Cardiac fibroblast (primary cell): ENCODE data around the gene SMPD1.

Experiments
- DNase-seq, 2 donors: peaks; one replicate each; pipeline versions ENCODE4 v3.0.0 to v3.0.0-alpha.2; 2010; ENCODE audit warnings: low read depth in 2 of 2
- H3K4me3 ChIP-seq, 2 donors: replicated peaks in 1 of 2; 1 replicate in 1 of 2; 2 replicates in 1 of 2; pipeline ENCODE4 v1.5.1; 2011; ENCODE audit warnings: low read depth in 2 of 2, low read length in 2 of 2, mild to moderate bottlenecking in 2 of 2, moderate library complexity in 1 of 2
- TF ChIP-seq, protein P1 (sequence below): IDR thresholded peaks from one replicate; pipeline ENCODE4 v1.5.1; 2011; ENCODE audit warnings: low read depth, mild to moderate bottlenecking, low read length, inconsistent platforms

SMPD1 gene

DNA sequence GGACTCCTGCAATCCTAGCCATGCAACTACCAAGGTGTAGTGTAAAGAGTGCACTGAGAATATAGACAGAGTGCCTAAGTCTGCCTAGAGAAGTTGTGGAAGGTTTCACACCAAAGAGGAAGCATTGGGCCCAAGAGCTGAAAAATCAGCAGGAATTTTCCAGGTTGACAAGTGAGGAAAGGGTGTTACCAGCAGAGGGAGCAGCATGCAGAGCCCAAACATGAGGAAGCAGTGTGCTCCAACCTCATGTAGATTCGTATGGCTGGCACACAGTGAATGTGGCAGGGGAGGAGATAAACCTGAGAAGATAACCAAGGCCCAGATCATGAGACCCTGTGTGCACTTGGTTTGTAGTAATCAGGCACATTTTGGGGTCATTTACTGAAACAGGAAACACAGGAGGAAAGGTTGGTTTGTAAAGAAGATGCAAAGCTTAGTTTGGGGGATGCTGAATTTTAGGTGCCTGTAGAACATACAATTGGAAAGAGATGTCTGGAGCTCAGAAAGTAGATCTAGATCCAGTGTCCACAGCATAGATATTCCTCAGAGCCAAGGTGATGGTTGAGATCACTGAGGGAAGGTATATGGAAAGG lies 48.8 kb downstream of the SMPD1 start:
- TF ChIP-seq, protein P1, sequence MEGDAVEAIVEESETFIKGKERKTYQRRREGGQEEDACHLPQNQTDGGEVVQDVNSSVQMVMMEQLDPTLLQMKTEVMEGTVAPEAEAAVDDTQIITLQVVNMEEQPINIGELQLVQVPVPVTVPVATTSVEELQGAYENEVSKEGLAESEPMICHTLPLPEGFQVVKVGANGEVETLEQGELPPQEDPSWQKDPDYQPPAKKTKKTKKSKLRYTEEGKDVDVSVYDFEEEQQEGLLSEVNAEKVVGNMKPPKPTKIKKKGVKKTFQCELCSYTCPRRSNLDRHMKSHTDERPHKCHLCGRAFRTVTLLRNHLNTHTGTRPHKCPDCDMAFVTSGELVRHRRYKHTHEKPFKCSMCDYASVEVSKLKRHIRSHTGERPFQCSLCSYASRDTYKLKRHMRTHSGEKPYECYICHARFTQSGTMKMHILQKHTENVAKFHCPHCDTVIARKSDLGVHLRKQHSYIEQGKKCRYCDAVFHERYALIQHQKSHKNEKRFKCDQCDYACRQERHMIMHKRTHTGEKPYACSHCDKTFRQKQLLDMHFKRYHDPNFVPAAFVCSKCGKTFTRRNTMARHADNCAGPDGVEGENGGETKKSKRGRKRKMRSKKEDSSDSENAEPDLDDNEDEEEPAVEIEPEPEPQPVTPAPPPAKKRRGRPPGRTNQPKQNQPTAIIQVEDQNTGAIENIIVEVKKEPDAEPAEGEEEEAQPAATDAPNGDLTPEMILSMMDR: peak; percentile 87
- DNase-seq: peak; percentile 70 to 75
- H3K4me3 ChIP-seq: no peak overlapping the region

DNA sequence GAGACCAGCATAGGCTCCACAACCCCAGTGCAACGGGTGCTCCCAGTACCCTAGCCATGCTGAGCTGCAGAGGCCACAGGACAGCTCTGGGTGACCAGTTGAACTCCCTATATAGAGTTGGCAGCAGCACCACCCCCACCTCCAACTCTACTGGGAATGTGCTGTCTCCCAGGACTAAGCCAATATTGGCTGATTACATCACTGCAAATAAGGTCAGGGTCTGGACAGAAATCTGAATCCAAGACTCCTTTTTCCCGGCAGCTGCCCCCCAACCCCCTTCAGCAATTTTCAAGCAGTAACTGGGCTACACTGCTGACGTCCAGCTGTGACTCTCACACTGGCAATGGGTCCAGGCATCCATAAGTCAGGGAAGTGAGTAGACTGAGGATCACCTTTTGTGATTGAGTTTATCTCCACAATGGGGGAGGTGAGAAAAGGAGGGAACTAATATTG lies 50.7 kb downstream of the SMPD1 start, which contains the start of gene HPX:
Gene HPX, minus strand, starts transcription at position 82 of the 453 bp plus-strand sequence. Its CDS starts 24 bp downstream, at position 58.
- H3K4me3 ChIP-seq: no peak within 1 kb of the TSS
- DNase-seq: no peak
- TF ChIP-seq, protein P1: no peak

DNA sequence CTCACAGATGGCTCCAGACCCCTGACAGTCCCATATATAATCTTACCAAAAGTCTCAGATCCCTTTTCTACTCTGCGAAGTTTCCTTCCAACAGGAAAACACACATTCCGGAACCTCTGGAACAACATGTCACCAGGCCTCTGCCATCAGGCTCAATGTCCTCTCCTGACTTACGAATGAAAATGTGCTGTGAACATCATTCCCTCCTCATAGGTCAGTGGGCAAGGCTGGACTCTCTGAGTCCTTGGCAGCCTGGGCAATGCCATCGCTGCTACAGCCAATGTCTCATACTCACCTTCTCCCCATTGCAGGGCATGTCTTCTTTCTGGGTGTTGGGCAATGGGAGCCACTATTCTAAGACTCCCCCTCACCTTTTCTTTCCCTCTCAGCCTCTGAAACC lies 52.2 kb downstream of the SMPD1 start:
- DNase-seq: no peak
- no peak overlapping the region for H3K4me3 ChIP-seq
- TF ChIP-seq, protein P1: no peak

DNA sequence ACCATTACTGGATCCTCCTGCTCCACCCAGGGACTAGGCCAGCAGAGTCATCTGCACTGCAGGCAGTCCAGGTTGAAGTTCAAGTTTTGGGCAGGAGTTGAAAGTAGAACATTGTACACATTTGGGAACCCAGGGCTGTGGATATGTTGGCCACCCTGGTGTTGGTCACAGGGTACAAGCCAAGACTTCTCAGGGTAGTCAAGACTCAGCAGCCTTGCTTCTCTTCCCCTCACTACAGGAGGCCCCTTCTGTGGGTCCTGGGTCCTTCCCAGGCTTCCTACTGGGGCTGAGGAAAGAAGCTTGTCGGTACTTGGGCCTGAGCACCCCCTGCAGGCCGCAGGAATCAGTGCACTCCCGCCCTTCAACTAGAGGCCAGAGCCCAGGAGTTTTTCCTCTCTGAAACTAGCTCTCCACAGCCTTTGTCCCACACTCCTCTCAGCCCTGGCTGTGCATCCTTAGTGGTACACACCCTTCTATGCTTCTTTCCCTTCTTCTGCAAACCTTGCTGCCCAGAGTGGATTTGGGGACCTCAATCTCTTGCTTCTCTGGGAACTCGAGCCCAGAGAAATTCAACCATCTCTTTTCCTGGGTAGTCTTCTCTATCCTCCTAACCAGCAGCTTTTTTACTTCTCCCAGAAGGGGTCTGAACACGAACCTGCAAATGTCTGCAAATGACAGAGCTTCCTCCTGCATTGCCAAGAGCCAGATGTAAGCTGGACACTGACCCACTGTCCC lies 53.2 kb downstream of the SMPD1 start:
- TF ChIP-seq, protein P1: peak; percentile 88
- H3K4me3 ChIP-seq: no peak overlapping the region
- peak; percentile 60 to 76 for DNase-seq
